CD4-positive, alpha-beta memory T cell (primary cell): Measurements from ENCODE around the gene KHDC3L. TPM values are rescaled to one million over a fixed set of nuclear protein-coding genes. Genes with fewer than 3 reads are reported as not detected.
A peak's percentile ranks its signal among the peaks of the same experiment; 100 is the strongest.

ENCODE experiments used
- CTCF ChIA-PET: fragments of 350-600 bp; sonication (Branson Sonifier 250); formaldehyde crosslinking; loops from one replicate; lab custom pipeline; 2021; ENCODE audit warnings: inconsistent platforms; ENCODE audit not compliant: partially characterized antibody; lab: Charles Lee
- POLR2A ChIA-PET: fragments of 350-600 bp; sonication (Branson Sonifier 250); formaldehyde crosslinking; loops from one replicate; lab custom pipeline; 2021; ENCODE audit not compliant: partially characterized antibody; lab: Charles Lee
- DNase-seq, 5 donors: peaks; one replicate each; pipeline versions ENCODE4 v3.0.0 to v3.0.0-alpha.2; 2020 to 2022; ENCODE audit warnings: mixed read lengths in 1 of 5
- H3K27ac ChIP-seq: one replicate; pipeline ENCODE4 v1.7.0; 2013; ENCODE audit warnings: low read depth, low read length
- H3K27me3 ChIP-seq: 2 replicates; pipeline ENCODE4 v1.7.0; 2013; ENCODE audit warnings: mild to moderate bottlenecking, low read length, moderate library complexity; ENCODE audit not compliant: insufficient read depth
- H3K36me3 ChIP-seq: 2 replicates; pipeline ENCODE4 v1.7.0; 2013; ENCODE audit warnings: mild to moderate bottlenecking, low read length, moderate library complexity; ENCODE audit not compliant: insufficient read depth
- H3K4me1 ChIP-seq: 2 replicates; pipeline ENCODE4 v1.7.0; 2013; ENCODE audit warnings: mild to moderate bottlenecking, low read length, moderate library complexity; ENCODE audit not compliant: insufficient read depth
- H3K4me3 ChIP-seq, 2 donors: one replicate each; pipeline ENCODE4 v1.7.0; 2013; ENCODE audit warnings: low read length in 2 of 2, mild to moderate bottlenecking in 1 of 2
- H3K9me3 ChIP-seq, 2 donors: one replicate each; pipeline ENCODE4 v1.7.0; 2013; ENCODE audit warnings: low read length in 2 of 2, control low read depth in 1 of 2; ENCODE audit not compliant: control insufficient read depth in 1 of 2
- H3K27ac Mint-ChIP-seq, 7 donors: one replicate each; pipeline ENCODE4 v1.8.0; 2020 to 2021; ENCODE audit warnings: mixed read lengths in 7 of 7, mild to moderate bottlenecking in 6 of 7, inconsistent platforms in 3 of 7, moderate library complexity in 3 of 7
- H3K27me3 Mint-ChIP-seq, 2 donors: one replicate each; pipeline ENCODE4 v1.8.0; 2020 to 2021; ENCODE audit warnings: mixed read lengths in 2 of 2
- H3K36me3 Mint-ChIP-seq, 2 donors: one replicate each; pipeline ENCODE4 v1.8.0; 2020 to 2021; ENCODE audit warnings: mixed read lengths in 2 of 2, inconsistent platforms in 1 of 2, mild to moderate bottlenecking in 1 of 2
- H3K4me1 Mint-ChIP-seq, 4 donors: one replicate each; pipeline ENCODE4 v1.8.0; 2020 to 2021; ENCODE audit warnings: mixed read lengths in 4 of 4, mild to moderate bottlenecking in 1 of 4
- H3K4me3 Mint-ChIP-seq, 8 donors: one replicate each; pipeline ENCODE4 v1.8.0; 2020 to 2021; ENCODE audit warnings: mixed read lengths in 8 of 8, mild to moderate bottlenecking in 7 of 8, moderate library complexity in 6 of 8, inconsistent platforms in 3 of 8
- H3K9me3 Mint-ChIP-seq, 8 donors: one replicate each; pipeline ENCODE4 v1.8.0; 2020 to 2021; ENCODE audit warnings: mixed read lengths in 8 of 8, mild to moderate bottlenecking in 5 of 8, inconsistent platforms in 3 of 8, moderate library complexity in 1 of 8
- intact Hi-C: fragments of 100-400 bp; cut with micrococcal nuclease; formaldehyde crosslinking; loops from one replicate; pipeline ENCODE4 v1.15.1; 2023
- polyA plus RNA-seq, 2 donors: library from polyadenylated mRNA; unstranded; fragments of 300-500 nt; fragmentation: Illumina TruSeq; gene quantifications; one replicate each; pipeline ENCODE4 v1.2.3, GENCODE V29; 2021
- total RNA-seq, 2 experiments: library from RNA; stranded (reverse); gene quantifications; one replicate each; pipeline ENCODE4 v1.2.3, GENCODE V29; 2021

KHDC3L gene, protein sequence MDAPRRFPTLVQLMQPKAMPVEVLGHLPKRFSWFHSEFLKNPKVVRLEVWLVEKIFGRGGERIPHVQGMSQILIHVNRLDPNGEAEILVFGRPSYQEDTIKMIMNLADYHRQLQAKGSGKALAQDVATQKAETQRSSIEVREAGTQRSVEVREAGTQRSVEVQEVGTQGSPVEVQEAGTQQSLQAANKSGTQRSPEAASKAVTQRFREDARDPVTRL
- total RNA-seq = not detected
- not detected for polyA plus RNA-seq

DNA sequence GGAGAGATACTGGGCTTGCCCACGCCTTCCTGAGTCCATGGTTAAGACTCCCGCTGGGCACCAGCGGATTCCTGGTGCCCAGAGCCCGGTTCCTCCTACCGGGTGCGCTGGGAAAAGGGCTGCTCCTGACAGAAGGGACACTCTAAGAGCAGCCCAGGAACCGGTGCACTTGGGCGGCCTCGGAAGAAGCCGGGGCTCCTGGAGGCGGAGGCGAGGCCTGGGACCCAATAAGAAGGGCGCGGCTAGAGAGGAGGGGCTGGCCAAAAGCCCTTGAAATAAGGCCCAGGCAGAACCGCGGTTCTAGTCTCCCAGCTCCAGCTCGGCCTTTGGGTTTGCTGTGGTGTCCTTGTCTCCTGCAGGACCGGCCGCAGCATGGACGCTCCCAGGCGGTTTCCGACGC lies at the start of gene KHDC3L:
Gene KHDC3L (plus strand): TSS at position 301 of the 400 bp plus-strand sequence. CDS start 72 bp downstream, at position 373.
- CTCF ChIA-PET = no interaction called here
- DNase-seq = no peak
- H3K27ac Mint-ChIP-seq = peak within 1 kb of the TSS in 1 of 7 donors; percentile 60
- no peaks in the 10 kb centered on the region for H3K4me1 Mint-ChIP-seq
- peaks cover 0 to 2% (median 0%) of the 10 kb centered on the region in 8 donors for H3K9me3 Mint-ChIP-seq
- Histone ChIP-seq H3K27ac (no peak within 1 kb of the TSS), H3K27me3 (no peaks in the 10 kb centered on the region), H3K4me1 (no peaks in the 10 kb centered on the region), H3K4me3 (no peak within 1 kb of the TSS), H3K9me3 (no peaks in the 10 kb centered on the region), H3K36me3 (no peaks in the 10 kb centered on the region)
- no peak within 1 kb of the TSS for H3K4me3 Mint-ChIP-seq
- H3K36me3 Mint-ChIP-seq = no peaks in the 10 kb centered on the region
- peaks cover 0 to 2% of the 10 kb centered on the region in 2 donors for H3K27me3 Mint-ChIP-seq
- intact Hi-C loops = no loop called here
- POLR2A ChIA-PET = no interaction called here

DNA sequence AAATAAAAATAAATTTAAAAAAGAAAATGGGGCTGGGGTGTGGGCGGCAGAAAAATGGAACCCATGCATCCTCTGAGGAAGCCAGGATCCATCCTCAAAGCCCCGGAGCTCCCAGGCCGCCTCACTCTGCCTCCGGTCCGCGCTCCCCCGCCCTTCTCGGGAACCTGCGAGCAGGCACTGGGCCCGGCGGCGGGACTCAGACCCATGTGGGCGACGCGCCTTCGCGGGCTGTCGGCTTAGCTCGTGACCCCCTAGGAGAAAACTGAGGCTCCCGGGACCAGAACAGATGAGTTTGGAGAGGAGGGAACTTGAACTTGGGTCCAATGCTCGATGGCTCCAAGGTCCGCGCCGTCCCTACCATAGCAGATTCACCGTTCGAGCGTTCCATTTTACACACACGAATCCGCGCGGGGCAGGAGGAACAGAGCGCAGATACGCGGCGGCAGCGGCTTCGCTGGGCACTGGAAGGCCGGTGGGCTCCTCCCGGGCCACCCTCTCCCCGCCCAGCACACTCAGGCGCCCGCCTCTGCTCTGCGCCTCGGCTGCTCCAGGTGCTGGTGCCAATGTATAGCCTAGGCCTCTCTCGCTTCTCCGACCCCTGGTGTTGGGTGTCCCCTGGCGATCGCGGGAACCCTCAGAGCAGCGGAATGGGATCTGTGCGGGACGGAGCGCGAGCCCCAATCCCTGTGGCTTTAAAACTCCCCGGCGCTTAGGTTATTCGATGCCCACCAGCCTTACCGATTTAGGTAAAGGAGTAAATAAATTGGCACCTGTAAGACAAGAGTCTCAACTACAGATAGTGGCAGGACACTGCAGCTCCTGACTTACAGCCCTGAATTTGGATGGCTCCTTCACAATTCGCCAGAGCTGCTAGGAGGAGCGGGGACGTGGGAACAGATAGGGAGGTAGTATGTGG lies 47.6 kb upstream of the KHDC3L start:
- Mint-ChIP-seq H3K9me3 (peaks cover 0 to 16% (median 13%) of the 10 kb centered on the region in 8 donors), H3K4me3 (peak overlapping the region in 5 of 8 donors; percentile 10 to 70 (median 60)), H3K36me3 (peaks cover 2 to 4% of the 10 kb centered on the region in 2 donors), H3K4me1 (peaks cover under 1 to 20% (median 4%) of the 10 kb centered on the region in 4 donors), H3K27ac (no peak overlapping the region), H3K27me3 (peaks cover 22 to 29% of the 10 kb centered on the region in 2 donors)
- H3K9me3 ChIP-seq = no peaks in the 10 kb centered on the region
- ChIA-PET CTCF (interaction anchor here (2.5 kb wide), 1 partner anchor 12 kb away, joined by 13 read pairs; no protein-coding TSS in a partner anchor), POLR2A (no interaction called here)
- H3K4me3 ChIP-seq = no peak overlapping the region
- H3K36me3 ChIP-seq = no peaks in the 10 kb centered on the region
- intact Hi-C loops = no loop called here
- H3K27ac ChIP-seq = no peak overlapping the region
- peaks cover 12% of the 10 kb centered on the region for H3K27me3 ChIP-seq
- H3K4me1 ChIP-seq = no peaks in the 10 kb centered on the region
- DNase-seq = no peak

DNA sequence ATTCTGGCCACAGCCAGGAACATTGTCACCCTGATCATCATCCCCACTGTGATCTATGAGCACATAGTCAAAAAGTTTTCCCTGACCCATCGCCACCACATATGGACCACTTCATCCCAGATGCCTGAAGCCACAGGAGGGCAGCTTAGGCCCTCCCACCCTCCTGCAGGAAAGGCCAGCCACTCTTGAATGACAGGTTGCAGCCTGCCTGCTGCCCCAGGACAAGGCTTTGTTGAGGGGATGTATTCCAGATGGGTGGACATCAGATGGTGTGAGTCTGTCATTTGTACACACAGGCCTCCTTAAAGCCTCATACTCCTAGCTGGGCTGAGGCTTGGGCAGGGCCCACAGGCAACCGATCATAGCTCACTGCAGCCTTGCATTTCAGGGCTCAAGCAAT lies 39.1 kb upstream of the KHDC3L start:
- H3K36me3 Mint-ChIP-seq = no peaks in the 10 kb centered on the region
- H3K4me1 Mint-ChIP-seq = peaks cover 0 to 4% (median 3%) of the 10 kb centered on the region in 4 donors
- Histone ChIP-seq H3K27ac (no peak overlapping the region), H3K4me3 (no peak overlapping the region), H3K36me3 (no peaks in the 10 kb centered on the region), H3K27me3 (no peaks in the 10 kb centered on the region), H3K9me3 (no peaks in the 10 kb centered on the region), H3K4me1 (no peaks in the 10 kb centered on the region)
- no peak for DNase-seq
- ChIA-PET CTCF (interaction anchor here (3.4 to 8.8 kb wide), 2 partner anchors 38 to 910 kb away, joined by 14 to 87 read pairs; no protein-coding TSS in a partner anchor), POLR2A (no interaction called here)
- H3K27ac Mint-ChIP-seq = no peak overlapping the region
- H3K9me3 Mint-ChIP-seq = peaks cover 0 to 5% (median under 1%) of the 10 kb centered on the region in 8 donors
- peaks cover 1 to 5% of the 10 kb centered on the region in 2 donors for H3K27me3 Mint-ChIP-seq
- no peak overlapping the region for H3K4me3 Mint-ChIP-seq
- intact Hi-C loops = loop anchor here (10.0 kb wide), 1 partner anchor 59 kb away; the partner anchor contains the start of gene KHDC1

DNA sequence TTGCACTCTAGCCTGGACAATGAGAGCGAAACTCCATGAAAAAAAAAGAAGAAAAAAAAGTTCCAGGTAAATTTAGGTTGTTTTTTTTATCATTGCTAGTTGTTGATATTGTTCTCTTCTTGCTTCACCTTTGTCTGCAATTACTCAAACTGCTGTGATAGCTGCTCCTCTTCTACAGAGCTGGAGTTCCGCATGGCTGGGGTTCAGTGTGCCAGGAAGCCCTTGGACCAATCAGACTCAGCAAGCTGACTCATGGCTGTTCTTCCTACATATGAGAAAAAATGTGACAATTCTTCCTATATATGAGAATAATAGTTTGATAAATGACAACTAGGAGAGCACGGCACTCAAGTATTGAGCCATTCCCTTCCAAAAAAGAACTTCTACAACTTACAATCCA lies 36.8 kb upstream of the KHDC3L start:
- no peak overlapping the region for H3K27ac Mint-ChIP-seq
- H3K36me3 ChIP-seq = no peaks in the 10 kb centered on the region
- peaks cover 6 to 12% of the 10 kb centered on the region in 2 donors for H3K27me3 Mint-ChIP-seq
- intact Hi-C loops = loop anchor here (1.0 to 10.0 kb wide), 6 partner anchors 40 to 709 kb away; partner anchors contain the start of gene KHDC1
- H3K27ac ChIP-seq = no peak overlapping the region
- CTCF ChIA-PET = interaction anchor here (0.7 to 8.8 kb wide), 10 partner anchors 17 to 913 kb away, joined by 3 to 87 read pairs (median 4); no protein-coding TSS in a partner anchor
- no peaks in the 10 kb centered on the region for H3K9me3 Mint-ChIP-seq
- no peaks in the 10 kb centered on the region for H3K9me3 ChIP-seq
- no peak overlapping the region for H3K4me3 Mint-ChIP-seq
- H3K4me1 ChIP-seq = no peaks in the 10 kb centered on the region
- POLR2A ChIA-PET = no interaction called here
- no peak overlapping the region for H3K4me3 ChIP-seq
- H3K4me1 Mint-ChIP-seq = peaks cover 0 to 4% (median 3%) of the 10 kb centered on the region in 4 donors
- no peak for DNase-seq
- no peaks in the 10 kb centered on the region for H3K36me3 Mint-ChIP-seq
- no peaks in the 10 kb centered on the region for H3K27me3 ChIP-seq

DNA sequence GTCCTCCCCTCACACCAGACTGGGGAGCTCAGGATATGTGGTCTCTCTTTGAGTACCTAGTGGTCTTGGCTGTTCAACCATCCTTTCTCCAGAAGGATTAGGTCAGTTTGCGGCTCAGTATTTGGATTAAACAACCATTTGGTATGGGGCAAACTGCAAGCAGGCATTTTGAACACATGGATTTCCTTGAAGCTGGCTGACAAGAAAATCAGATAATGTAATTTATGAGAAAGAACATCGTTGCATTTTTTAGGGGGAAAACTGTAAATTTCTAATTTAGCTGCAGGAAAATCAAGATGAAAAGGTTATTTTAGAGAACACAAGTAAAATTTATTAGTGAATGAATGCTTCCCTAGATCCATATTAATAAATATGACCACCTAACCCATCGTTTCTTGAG lies 33.7 kb upstream of the KHDC3L start:
- H3K4me3 Mint-ChIP-seq = no peak overlapping the region
- H3K27me3 ChIP-seq = no peaks in the 10 kb centered on the region
- intact Hi-C loops = loop anchor here (5.0 to 10.0 kb wide), 2 partner anchors 64 to 196 kb away; partner anchors contain the start of gene KHDC1
- H3K27me3 Mint-ChIP-seq = peaks cover 8 to 15% of the 10 kb centered on the region in 2 donors
- H3K4me3 ChIP-seq = no peak overlapping the region
- DNase-seq = no peak
- H3K36me3 Mint-ChIP-seq = no peaks in the 10 kb centered on the region
- H3K4me1 Mint-ChIP-seq = peaks cover 0 to 4% (median 3%) of the 10 kb centered on the region in 4 donors
- no peaks in the 10 kb centered on the region for H3K4me1 ChIP-seq
- no peaks in the 10 kb centered on the region for H3K9me3 Mint-ChIP-seq
- ChIA-PET CTCF (interaction anchor here (0.5 to 8.8 kb wide), 13 partner anchors 10 to 916 kb away, joined by 3 to 87 read pairs (median 5); partner anchors contain the start of gene OOEP), POLR2A (no interaction called here)
- no peak overlapping the region for H3K27ac Mint-ChIP-seq
- no peaks in the 10 kb centered on the region for H3K9me3 ChIP-seq
- H3K27ac ChIP-seq = no peak overlapping the region
- H3K36me3 ChIP-seq = no peaks in the 10 kb centered on the region

DNA sequence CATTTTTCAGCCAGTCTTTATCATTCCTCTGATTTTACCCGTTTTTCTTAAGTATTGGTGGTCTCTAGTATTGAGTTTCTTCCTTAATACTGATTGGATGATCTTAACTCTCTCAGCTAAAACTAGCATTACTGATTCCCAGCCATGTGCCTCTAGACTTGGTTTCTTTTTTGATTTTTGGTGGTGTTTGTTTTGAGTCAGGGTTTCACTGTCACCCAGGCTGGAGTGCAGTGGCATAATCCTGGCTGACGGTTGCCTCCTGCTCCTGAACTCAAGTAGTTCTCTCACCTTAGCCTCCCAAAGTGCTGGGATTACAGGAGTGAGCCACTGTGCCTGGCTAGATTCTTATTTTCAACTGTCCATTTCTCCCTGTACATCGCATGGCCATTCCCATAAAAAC lies 33.3 kb upstream of the KHDC3L start:
- Mint-ChIP-seq H3K4me1 (peaks cover 0 to 4% (median 3%) of the 10 kb centered on the region in 4 donors), H3K27ac (no peak overlapping the region), H3K27me3 (peaks cover 8 to 15% of the 10 kb centered on the region in 2 donors), H3K4me3 (no peak overlapping the region), H3K9me3 (no peaks in the 10 kb centered on the region), H3K36me3 (no peaks in the 10 kb centered on the region)
- Histone ChIP-seq H3K27ac (no peak overlapping the region), H3K4me1 (no peaks in the 10 kb centered on the region), H3K36me3 (no peaks in the 10 kb centered on the region), H3K27me3 (no peaks in the 10 kb centered on the region), H3K4me3 (no peak overlapping the region), H3K9me3 (no peaks in the 10 kb centered on the region)
- ChIA-PET POLR2A (no interaction called here), CTCF (interaction anchor here (0.5 to 8.8 kb wide), 8 partner anchors 12 to 916 kb away, joined by 3 to 87 read pairs (median 4); no protein-coding TSS in a partner anchor)
- intact Hi-C loops = loop anchor here (5.0 to 10.0 kb wide), 2 partner anchors 64 to 197 kb away; partner anchors contain the start of gene KHDC1
- no peak for DNase-seq
